Measurements from ENCODE around the gene GUCY1B1. TPM values are rescaled to one million over a fixed set of nuclear protein-coding genes. Genes with fewer than 3 reads are reported as not detected.

The GUCY1B1 gene
- total RNA-seq, 1 donor from 2014 or later, result 0.22 TPM

DNA sequence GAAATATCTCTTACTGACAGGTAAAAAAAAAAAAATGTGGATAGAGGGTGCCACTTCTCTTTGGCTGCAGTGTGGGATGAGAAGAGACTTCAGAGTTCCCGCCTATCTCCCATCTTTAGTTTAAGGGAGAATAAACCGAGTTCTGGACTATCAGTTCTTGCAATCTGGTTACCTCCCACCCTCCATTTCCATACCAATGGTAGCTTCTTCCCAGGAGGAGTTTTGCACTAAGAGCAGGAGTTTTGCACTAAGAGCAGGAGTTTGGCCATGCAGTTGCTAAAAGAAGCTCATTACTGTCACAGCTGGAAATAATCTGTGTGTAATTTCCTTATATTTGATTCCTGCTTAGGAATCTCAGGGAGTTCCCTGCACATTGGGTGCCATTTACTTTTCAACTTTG is 10.8 kb upstream of the GUCY1B1 start:
- ChIA-PET POLR2A (no interaction called here), CTCF (no interaction called here)
- Mint-ChIP-seq H3K9me3 (no peaks in the 10 kb centered on the region), H3K27me3 (no peaks in the 10 kb centered on the region), H3K4me3 (no peak overlapping the region), H3K4me1 (no peaks in the 10 kb centered on the region), H3K27ac (no peak overlapping the region), H3K36me3 (ENCODE audit: low read depth) (no peaks in the 10 kb centered on the region)
- ATAC-seq (ENCODE audit: low read depth), result no peak
- intact Hi-C loops (cut with micrococcal nuclease), result no loop called here
- TF ChIP-seq, protein P1, sequence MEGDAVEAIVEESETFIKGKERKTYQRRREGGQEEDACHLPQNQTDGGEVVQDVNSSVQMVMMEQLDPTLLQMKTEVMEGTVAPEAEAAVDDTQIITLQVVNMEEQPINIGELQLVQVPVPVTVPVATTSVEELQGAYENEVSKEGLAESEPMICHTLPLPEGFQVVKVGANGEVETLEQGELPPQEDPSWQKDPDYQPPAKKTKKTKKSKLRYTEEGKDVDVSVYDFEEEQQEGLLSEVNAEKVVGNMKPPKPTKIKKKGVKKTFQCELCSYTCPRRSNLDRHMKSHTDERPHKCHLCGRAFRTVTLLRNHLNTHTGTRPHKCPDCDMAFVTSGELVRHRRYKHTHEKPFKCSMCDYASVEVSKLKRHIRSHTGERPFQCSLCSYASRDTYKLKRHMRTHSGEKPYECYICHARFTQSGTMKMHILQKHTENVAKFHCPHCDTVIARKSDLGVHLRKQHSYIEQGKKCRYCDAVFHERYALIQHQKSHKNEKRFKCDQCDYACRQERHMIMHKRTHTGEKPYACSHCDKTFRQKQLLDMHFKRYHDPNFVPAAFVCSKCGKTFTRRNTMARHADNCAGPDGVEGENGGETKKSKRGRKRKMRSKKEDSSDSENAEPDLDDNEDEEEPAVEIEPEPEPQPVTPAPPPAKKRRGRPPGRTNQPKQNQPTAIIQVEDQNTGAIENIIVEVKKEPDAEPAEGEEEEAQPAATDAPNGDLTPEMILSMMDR (IDR thresholded peaks at IDR 0.05), result no peak
- no peak for DNase-seq

DNA sequence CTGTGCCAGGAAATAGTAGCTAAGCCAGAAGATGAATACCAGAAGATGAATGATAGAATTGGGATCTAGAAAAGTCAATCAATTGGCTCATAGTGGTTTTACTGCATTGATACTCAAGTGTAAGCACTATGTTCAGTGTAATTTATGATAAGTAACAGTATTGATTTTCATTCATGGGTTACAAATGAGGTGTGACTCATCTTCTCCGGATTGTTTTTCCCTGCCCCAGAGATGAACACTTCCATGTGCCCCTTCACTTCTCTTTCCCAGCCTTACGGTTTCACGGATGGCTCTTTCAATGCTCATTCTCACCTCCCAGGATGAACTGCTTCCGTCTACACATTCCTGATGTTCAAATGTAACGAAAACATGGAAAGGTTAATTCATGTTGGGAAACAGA is 9.8 kb upstream of the GUCY1B1 start:
- no peak for DNase-seq
- intact Hi-C loops (cut with micrococcal nuclease), result no loop called here
- Mint-ChIP-seq H3K4me3 (no peak overlapping the region), H3K27ac (no peak overlapping the region), H3K4me1 (no peaks in the 10 kb centered on the region), H3K9me3 (no peaks in the 10 kb centered on the region), H3K27me3 (no peaks in the 10 kb centered on the region), H3K36me3 (ENCODE audit: low read depth) (no peaks in the 10 kb centered on the region)
- POLR2A ChIA-PET, result no interaction called here
- CTCF ChIA-PET, result no interaction called here
- TF ChIP-seq, protein P1 (IDR thresholded peaks at IDR 0.05), result no peak
- no peak for ATAC-seq (ENCODE audit: low read depth)

DNA sequence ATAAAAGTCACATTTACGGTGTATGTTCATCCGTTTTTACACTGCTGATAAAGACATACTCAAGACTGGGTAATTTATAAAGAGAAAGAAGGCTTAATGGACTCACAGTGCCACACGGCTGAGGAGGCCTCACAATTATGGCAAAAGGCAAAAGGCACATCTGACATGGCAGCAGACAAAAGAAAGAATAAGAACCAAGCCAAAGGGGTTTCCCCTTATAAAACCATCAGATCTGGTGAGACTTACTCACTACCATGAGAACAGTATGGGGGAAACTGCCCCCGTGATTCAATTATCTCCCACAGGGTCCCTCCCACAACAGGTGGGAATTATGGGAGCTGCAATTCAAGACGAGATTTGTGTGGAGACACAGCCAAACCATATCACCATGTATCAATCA is 7.3 kb upstream of the GUCY1B1 start:
- no peaks in the 10 kb centered on the region for H3K9me3 Mint-ChIP-seq
- DNase-seq (no peak), ATAC-seq (ENCODE audit: low read depth) (no peak)
- no peak overlapping the region for H3K27ac Mint-ChIP-seq
- no peak overlapping the region for H3K4me3 Mint-ChIP-seq
- H3K36me3 Mint-ChIP-seq (ENCODE audit: low read depth), result no peaks in the 10 kb centered on the region
- H3K4me1 Mint-ChIP-seq, result no peaks in the 10 kb centered on the region
- TF ChIP-seq, protein P1 (IDR thresholded peaks at IDR 0.05), result no peak
- intact Hi-C loops (cut with micrococcal nuclease), result no loop called here
- CTCF ChIA-PET, result no interaction called here
- POLR2A ChIA-PET, result no interaction called here
- peaks cover 4% of the 10 kb centered on the region for H3K27me3 Mint-ChIP-seq

DNA sequence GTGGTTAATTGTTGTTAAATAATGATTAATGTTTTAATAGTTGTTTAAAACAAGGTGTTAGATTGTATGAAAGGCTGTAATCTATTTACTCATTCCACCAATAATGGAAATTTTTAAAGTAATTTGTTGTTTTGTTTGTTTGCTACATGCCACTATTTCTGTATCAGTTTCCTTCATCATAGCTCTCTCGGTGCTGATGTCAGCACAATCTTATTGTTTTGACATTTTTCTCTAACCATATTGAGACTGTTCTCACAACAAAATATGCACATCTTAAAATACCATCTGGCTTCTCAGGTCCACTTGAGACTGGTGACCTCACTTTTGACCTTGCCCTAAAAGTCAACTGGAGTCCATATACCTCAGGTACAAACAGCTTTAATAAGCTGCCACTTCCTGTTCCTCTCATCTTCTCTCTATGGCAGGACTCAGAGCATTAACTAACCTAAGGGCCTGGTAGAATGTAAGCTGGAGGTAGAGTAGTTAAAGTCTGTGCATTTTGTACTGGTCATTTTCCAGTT is 1.0 kb upstream of the GUCY1B1 start:
- no peak for ATAC-seq (ENCODE audit: low read depth)
- H3K4me3 Mint-ChIP-seq, result no peak overlapping the region
- no peaks in the 10 kb centered on the region for H3K9me3 Mint-ChIP-seq

More for the DNA sequence above, 1.0 kb upstream of the GUCY1B1 start:
- H3K27ac Mint-ChIP-seq, result no peak overlapping the region
- ChIA-PET POLR2A (interaction anchor here (1.3 kb wide), 1 partner anchor 196 kb away, joined by 4 read pairs; the partner anchor contains the start of gene CTSO), CTCF (interaction anchor here (0.9 kb wide), 1 partner anchor 39 kb away, joined by 3 read pairs; no protein-coding TSS in a partner anchor)
- H3K27me3 Mint-ChIP-seq, result peaks cover 20% of the 10 kb centered on the region
- TF ChIP-seq, protein P1 (IDR thresholded peaks at IDR 0.05), result no peak
- intact Hi-C loops (cut with micrococcal nuclease), result loop anchor here (1.0 to 2.0 kb wide), 3 partner anchors 91 to 382 kb away; partner anchors contain the start of genes CTSO, GUCY1A1 and MAP9
- peaks cover 8% of the 10 kb centered on the region for H3K4me1 Mint-ChIP-seq
- no peak for DNase-seq
- no peaks in the 10 kb centered on the region for H3K36me3 Mint-ChIP-seq (ENCODE audit: low read depth)

All from activated B cell treated with CpG ODN at 0.5 μM for 24 hours (primary cell).